Esophagus squamous epithelium (tissue), 5 donors: ENCODE data around the gene ZC3H14. TPM values are rescaled to one million over a fixed set of nuclear protein-coding genes. Genes with fewer than 3 reads are reported as not detected.

Source experiments
- DNase-seq: peaks from one replicate; lab custom pipeline; 2025; lab: John Stamatoyannopoulos, UW
- H3K27ac ChIP-seq, 4 donors: fragments of 200-600 bp; sonication (generic); one replicate each; pipeline ENCODE4 v1.5.1; 2016 to 2019; ENCODE audit warnings: mild to moderate bottlenecking in 1 of 4
- H3K27me3 ChIP-seq, 4 donors: fragments of 200-600 bp; sonication (generic); 1 replicate in 3 of 4; 2 replicates in 1 of 4; pipeline versions ENCODE4 v1.5.1 to v1.6.0; 2017 to 2021; ENCODE audit warnings: antibody characterized with exemption in 1 of 4
- H3K36me3 ChIP-seq, 3 donors: fragments of 200-600 bp; sonication (generic); one replicate each; pipeline ENCODE4 v1.5.1; 2016 to 2019
- H3K4me1 ChIP-seq, 3 donors: fragments of 200-600 bp; sonication (generic); one replicate each; pipeline ENCODE4 v1.5.1; 2017 to 2019
- H3K4me3 ChIP-seq, 4 donors: fragments of 200-600 bp; sonication (generic); 1 replicate in 3 of 4; 2 replicates in 1 of 4; pipeline ENCODE4 v1.5.1; 2016 to 2019; ENCODE audit warnings: mild to moderate bottlenecking in 2 of 4, moderate library complexity in 1 of 4
- H3K9me3 ChIP-seq, 3 donors: fragments of 200-600 bp; sonication (generic); one replicate each; pipeline ENCODE4 v1.5.1; 2016 to 2019
- POLR2A ChIP-seq, 4 donors: fragments of 450-650 bp; IDR thresholded peaks; one replicate each; pipeline ENCODE4 v1.6.1; 2017; ENCODE audit warnings: antibody characterized with exemption in 4 of 4, mild to moderate bottlenecking in 4 of 4, moderate library complexity in 3 of 4
- WGBS, 2 donors: methylation state at CpG; one replicate each; pipeline ENCODE4 v1.1.5; 2018; 5-methylcytosine and 5-hydroxymethylcytosine counted together
- intact Hi-C: fragments of 100-400 bp; cut with DNase I; formaldehyde crosslinking; loops from one replicate; pipeline ENCODE4 v1.15.0; 2022
- total RNA-seq, 4 donors: library from RNA; depleted of rRNA; stranded (reverse); fragments of >200 nt; gene quantifications; one replicate each; pipeline ENCODE4 v1.1.0, GENCODE V29; 2016
- TF ChIP-seq, protein P1 (sequence below), 6 experiments: fragments of 450-650 bp in 4 of 6; fragments of 200-600 bp in 2 of 6; sonication (generic) in 2 of 6; IDR thresholded peaks; one replicate each; pipeline ENCODE4 v1.5.1; 2016 to 2019; ENCODE audit warnings: antibody characterized with exemption in 6 of 6, mild to moderate bottlenecking in 4 of 6, moderate library complexity in 4 of 6
- donor health status: DM: yes; HTN: yes; CAD: no.

Gene ZC3H14
- total RNA-seq, 4 donors from 2014 or later, result 28.3 to 52.3 (median 36.1) TPM

DNA sequence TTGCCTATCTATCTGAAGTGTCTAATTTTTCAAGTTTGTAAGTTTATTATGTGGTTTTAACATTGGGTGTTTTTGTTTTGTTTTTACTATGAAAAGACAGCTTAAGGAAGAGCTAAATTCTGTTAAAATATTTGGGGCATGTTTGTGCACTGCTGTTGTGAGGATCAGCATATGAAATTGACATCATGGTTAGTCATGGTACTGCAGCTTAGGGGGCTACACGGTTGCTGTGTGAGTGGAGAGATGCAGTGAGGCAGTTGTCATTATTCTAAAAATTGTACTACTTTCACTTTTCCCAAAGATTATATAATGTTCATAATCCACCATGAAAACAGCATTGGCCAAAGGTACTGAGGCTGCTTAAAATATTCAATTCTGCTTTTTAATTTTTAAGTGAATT is 49.0 kb downstream of the ZC3H14 start:
- Histone ChIP-seq H3K27me3 (no peaks in the 10 kb centered on the region), H3K4me3 (no peak overlapping the region), H3K27ac (no peak overlapping the region), H3K36me3 (peaks cover 15 to 81% (median 15%) of the 10 kb centered on the region in 3 donors), H3K4me1 (peaks cover 0 to 29% (median 8%) of the 10 kb centered on the region in 3 donors), H3K9me3 (no peaks in the 10 kb centered on the region)
- WGBS, 2 donors, result 25 to 35% methylated on average over 1 of the region's 1 CpG
- no peak for DNase-seq
- intact Hi-C loops, result no loop called here
- TF ChIP-seq, protein P1, sequence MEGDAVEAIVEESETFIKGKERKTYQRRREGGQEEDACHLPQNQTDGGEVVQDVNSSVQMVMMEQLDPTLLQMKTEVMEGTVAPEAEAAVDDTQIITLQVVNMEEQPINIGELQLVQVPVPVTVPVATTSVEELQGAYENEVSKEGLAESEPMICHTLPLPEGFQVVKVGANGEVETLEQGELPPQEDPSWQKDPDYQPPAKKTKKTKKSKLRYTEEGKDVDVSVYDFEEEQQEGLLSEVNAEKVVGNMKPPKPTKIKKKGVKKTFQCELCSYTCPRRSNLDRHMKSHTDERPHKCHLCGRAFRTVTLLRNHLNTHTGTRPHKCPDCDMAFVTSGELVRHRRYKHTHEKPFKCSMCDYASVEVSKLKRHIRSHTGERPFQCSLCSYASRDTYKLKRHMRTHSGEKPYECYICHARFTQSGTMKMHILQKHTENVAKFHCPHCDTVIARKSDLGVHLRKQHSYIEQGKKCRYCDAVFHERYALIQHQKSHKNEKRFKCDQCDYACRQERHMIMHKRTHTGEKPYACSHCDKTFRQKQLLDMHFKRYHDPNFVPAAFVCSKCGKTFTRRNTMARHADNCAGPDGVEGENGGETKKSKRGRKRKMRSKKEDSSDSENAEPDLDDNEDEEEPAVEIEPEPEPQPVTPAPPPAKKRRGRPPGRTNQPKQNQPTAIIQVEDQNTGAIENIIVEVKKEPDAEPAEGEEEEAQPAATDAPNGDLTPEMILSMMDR (IDR thresholded peaks at IDR 0.05), result no peak
- no peak for TF ChIP-seq POLR2A (IDR thresholded peaks at IDR 0.05)

DNA sequence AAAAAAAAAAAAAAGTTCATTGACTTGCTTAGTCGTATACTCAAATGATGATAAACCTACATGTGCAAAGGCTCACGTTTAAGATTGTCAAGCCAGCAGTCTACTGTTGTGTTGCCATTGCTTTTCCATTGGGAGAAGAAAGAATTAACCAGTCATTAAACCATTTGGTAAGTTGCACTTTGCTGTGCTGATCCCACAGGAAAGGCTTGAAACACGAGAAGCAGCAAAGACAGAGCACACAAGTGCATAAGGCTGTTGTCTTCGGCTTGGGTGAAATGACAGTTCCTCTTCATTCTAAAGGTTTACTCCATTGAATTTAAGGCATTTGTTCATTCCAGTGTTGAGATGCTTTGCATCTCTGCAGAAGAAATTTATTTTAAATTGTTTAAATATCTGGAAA is 50.1 kb downstream of the ZC3H14 start:
- Histone ChIP-seq H3K9me3 (no peaks in the 10 kb centered on the region), H3K36me3 (peaks cover 15 to 70% (median 15%) of the 10 kb centered on the region in 3 donors), H3K4me1 (peaks cover 0 to 32% (median 8%) of the 10 kb centered on the region in 3 donors), H3K27me3 (no peaks in the 10 kb centered on the region), H3K27ac (no peak overlapping the region), H3K4me3 (no peak overlapping the region)
- DNase-seq, result no peak
- WGBS, 2 donors, result 82 to 83% methylated on average over 4 of the region's 4 CpGs
- TF ChIP-seq POLR2A (IDR thresholded peaks at IDR 0.05), result no peak
- TF ChIP-seq, protein P1 (IDR thresholded peaks at IDR 0.05), result no peak
- intact Hi-C loops, result no loop called here

DNA sequence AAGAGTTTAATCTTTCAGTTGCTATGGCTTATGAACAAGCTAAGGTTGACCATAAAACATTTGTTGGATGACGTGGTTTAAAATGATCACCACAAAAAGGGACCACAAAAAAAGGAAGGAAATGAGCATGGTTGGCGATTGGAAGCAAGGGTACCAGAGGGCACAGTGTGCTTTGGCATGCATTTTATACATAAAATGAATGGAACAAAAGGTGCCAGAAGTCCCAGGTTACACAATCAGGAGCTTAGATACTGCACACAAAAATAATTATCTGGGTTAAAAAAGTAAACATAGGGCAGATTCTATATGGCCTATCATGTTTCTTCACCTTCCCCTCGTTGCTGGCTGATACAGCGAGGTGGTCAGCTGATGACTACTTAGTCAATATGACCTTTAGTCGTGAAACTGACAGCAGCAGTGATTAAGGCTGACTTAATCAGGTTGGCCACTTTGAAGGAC is 50.7 kb downstream of the ZC3H14 start:
- Histone ChIP-seq H3K27ac (peak overlapping the region in 1 of 4 donors; percentile 10), H3K9me3 (no peaks in the 10 kb centered on the region), H3K36me3 (peaks cover 9 to 64% (median 10%) of the 10 kb centered on the region in 3 donors), H3K27me3 (no peaks in the 10 kb centered on the region), H3K4me1 (peaks cover 0 to 32% (median 8%) of the 10 kb centered on the region in 3 donors), H3K4me3 (no peak overlapping the region)
- no peak for DNase-seq
- intact Hi-C loops, result no loop called here
- WGBS, 2 donors, result 30 to 33% methylated on average over 5 of the region's 5 CpGs
- TF ChIP-seq, protein P1 (IDR thresholded peaks at IDR 0.05), result no peak
- no peak for TF ChIP-seq POLR2A (IDR thresholded peaks at IDR 0.05)

DNA sequence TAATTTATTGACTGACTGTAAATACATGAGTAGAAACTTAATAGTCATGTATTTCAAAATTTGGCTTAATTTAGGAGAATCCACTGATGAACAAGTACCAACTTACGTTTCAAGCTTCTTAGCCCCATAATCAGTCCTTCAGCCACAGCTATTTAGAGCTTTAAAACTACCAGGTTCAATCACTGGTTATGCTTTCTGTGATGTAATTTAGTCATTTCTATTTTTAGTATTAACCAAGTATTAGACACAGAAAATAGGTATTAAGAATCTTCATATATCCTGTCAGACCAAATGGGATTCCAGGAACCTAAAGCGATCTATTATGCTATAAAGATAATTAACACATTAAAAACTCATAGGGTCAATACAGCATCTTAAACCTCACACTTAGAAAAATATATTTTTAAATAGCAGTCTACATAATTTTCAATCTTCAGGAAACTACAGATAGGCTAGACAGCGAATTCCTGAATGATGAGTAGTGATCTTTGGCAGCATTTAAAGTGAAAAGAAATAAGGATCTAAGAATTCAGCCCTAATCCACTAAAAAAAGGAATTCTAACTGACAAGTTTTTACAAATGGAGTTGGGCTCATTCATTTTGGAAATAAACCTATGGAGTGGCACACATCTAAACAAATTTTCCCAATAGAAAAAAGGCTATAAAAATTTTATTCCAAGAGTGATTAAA is 51.5 kb downstream of the ZC3H14 start:
- H3K9me3 ChIP-seq, result no peaks in the 10 kb centered on the region
- TF ChIP-seq, protein P1 (IDR thresholded peaks at IDR 0.05), result no peak
- no peak for TF ChIP-seq POLR2A (IDR thresholded peaks at IDR 0.05)
- WGBS, 2 donors, result 45 to 53% methylated on average over 3 of the region's 3 CpGs
- H3K36me3 ChIP-seq, result peaks cover 6 to 56% (median 10%) of the 10 kb centered on the region in 3 donors
- no peak overlapping the region for H3K4me3 ChIP-seq
- no peaks in the 10 kb centered on the region for H3K27me3 ChIP-seq
- no peak for DNase-seq
- H3K27ac ChIP-seq, result peak overlapping the region in 1 of 4 donors; percentile 10
- intact Hi-C loops, result no loop called here
- peaks cover 0 to 32% (median 8%) of the 10 kb centered on the region in 3 donors for H3K4me1 ChIP-seq

DNA sequence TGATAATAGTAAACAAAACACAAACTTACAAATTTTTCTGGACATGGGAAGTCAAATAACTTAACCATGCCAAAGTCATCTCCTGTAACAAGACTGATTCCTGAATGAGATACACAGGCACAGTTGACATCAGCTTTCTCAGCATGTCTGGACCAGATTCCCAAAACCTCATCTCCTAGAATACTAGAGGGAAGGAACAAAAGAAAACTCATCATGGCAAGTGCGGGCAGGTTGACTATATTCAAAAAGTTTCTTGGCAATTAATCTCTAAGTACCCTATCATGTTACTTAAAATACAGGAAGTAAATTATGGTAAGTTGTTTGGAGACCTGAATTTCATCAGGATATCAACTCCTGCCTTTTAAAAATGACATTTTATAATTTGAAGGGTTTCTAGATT is 53.9 kb downstream of the ZC3H14 start:
- Histone ChIP-seq H3K27ac (no peak overlapping the region), H3K4me1 (peaks cover 0 to 32% (median 8%) of the 10 kb centered on the region in 3 donors), H3K4me3 (no peak overlapping the region), H3K36me3 (peaks cover 0 to 32% (median 4%) of the 10 kb centered on the region in 3 donors), H3K9me3 (no peaks in the 10 kb centered on the region), H3K27me3 (no peaks in the 10 kb centered on the region)
- intact Hi-C loops, result no loop called here
- 29 to 52% methylated on average over 1 of the region's 1 CpG for WGBS, 2 donors
- no peak for TF ChIP-seq POLR2A (IDR thresholded peaks at IDR 0.05)
- TF ChIP-seq, protein P1 (IDR thresholded peaks at IDR 0.05), result no peak
- DNase-seq, result no peak
